Activated T-helper 1 cell treated with anti-CD3 and anti-CD28 coated beads, Interleukin-12 subunit alpha, Interleukin-12 subunit beta, Interleukin-2, Interleukin-4 antibody, amounts not matched to agents 30 ng/mL and 10 ng/mL and 1 ng/mL, durations not matched to agents 14 hours and 24 hours and 36 hours (primary cell): ENCODE measurements around the gene TBC1D3C. TPM values are rescaled to one million over a fixed set of nuclear protein-coding genes. Genes with fewer than 3 reads are reported as not detected.
"Not testable (repeated sequence)": the region's sequence is repeated elsewhere in the genome, so short reads cannot be mapped to it uniquely, and the experiment has no call there.

Experiments
- DNase-seq: peaks from one replicate; pipeline ENCODE4 v3.0.0; 2021; ENCODE audit warnings: low spot score
- H3K27ac Mint-ChIP-seq: one replicate; pipeline ENCODE4 v1.8.0; 2021; ENCODE audit warnings: mild to moderate bottlenecking, mixed read lengths
- H3K27me3 Mint-ChIP-seq: one replicate; pipeline ENCODE4 v1.8.0; 2022; ENCODE audit warnings: mild to moderate bottlenecking, moderate library complexity, mixed read lengths; ENCODE audit not compliant: insufficient read depth
- H3K36me3 Mint-ChIP-seq: one replicate; pipeline ENCODE4 v1.8.0; 2021; ENCODE audit warnings: low read depth, mixed read lengths
- H3K4me1 Mint-ChIP-seq: one replicate; pipeline ENCODE4 v1.8.0; 2021; ENCODE audit warnings: low read depth, mixed read lengths
- H3K4me3 Mint-ChIP-seq: one replicate; pipeline ENCODE4 v1.8.0; 2021; ENCODE audit warnings: mild to moderate bottlenecking, moderate library complexity, mixed read lengths
- H3K9me3 Mint-ChIP-seq: one replicate; pipeline ENCODE4 v1.8.0; 2021; ENCODE audit warnings: mixed read lengths
- intact Hi-C: fragments of 100-400 bp; cut with micrococcal nuclease; formaldehyde crosslinking; loops from one replicate; pipeline ENCODE4 v1.15.1; 2024
- total RNA-seq: library from RNA; stranded (reverse); gene quantifications from 2 replicates; pipeline ENCODE4 v1.2.3, GENCODE V29; 2022

TBC1D3C gene
- total RNA-seq, result 0.20 TPM in 1 of 2 replicates, not detected in the other

DNA sequence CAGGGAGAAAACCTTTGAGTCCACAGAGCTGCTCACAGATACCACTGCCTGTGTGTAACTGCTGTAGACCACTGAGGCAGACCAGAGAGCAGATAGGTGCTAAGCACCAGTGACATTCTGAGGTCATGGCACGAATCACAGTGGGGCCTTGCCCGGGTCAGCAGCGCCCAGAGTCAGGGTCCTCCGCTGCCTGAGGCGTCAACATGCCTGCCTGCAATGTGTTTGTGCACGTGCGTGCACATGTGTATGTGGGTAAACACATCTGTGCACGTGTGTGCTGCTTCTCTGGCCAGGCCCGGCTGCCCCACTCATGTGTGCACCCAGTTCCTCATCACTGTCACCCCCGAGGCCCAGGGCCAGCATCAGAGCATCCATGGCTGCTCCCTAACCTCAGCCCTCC is at the start of gene TBC1D3C:
Gene TBC1D3C (minus strand): TSS at position 101 of the 400 bp plus-strand sequence. CDS start 1,568 bp downstream, outside the sequence.
- H3K27ac Mint-ChIP-seq, H3K9me3 Mint-ChIP-seq, intact Hi-C loops, H3K36me3 Mint-ChIP-seq, H3K4me1 Mint-ChIP-seq, H3K27me3 Mint-ChIP-seq, H3K4me3 Mint-ChIP-seq, DNase-seq: not testable (repeated sequence)

DNA sequence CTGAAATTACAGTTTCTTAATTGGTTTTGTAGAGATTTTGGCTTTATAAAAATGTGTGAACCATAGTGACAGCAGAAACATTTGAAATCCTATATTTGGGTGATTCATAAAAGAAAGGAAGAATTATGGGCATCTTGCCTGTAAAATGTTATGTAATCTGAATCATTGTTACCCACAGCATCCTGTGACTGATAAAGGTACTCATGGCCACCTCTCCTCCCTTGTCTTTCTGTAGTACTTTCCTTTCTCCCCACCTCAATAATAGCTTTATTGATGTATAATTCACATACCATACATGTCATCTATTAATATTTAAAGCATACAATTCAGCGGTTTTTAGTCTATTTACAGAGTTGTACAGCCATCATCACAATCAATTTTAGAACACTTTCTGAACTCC is 30.8 kb upstream of the TBC1D3C start:
- H3K4me3 Mint-ChIP-seq, H3K9me3 Mint-ChIP-seq, H3K4me1 Mint-ChIP-seq, H3K36me3 Mint-ChIP-seq, DNase-seq, H3K27ac Mint-ChIP-seq, H3K27me3 Mint-ChIP-seq, intact Hi-C loops: not testable (repeated sequence)

DNA sequence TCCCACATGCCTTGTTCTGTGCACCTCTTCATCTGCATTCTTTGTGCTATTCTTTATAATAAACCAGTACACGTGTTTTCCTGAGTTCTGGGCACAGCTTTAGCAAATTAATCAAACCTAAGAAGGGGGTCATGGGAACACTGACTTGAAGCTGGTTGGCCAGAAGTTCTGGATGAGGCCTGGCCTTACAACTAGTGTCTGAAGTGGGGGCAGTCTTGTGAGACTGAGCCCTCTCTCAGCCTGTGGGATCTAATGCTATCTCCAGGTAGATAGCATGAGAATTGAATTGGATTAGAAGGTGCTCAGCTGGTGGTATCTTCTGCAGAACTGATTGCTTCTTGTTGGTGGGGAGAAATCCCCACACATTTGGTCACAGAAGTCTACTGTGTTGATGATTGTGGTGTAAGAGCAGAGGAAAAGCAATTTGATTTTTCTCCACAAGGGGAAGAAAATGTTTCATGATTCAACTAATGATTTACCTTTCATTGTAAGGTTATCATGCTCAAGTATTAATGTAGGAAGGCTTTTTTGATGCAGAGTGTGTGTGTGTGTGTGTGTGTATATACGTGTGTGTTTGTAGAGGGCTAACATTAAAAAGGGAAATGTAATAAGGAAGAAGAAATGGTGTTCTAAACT is 25.7 kb upstream of the TBC1D3C start:
- H3K36me3 Mint-ChIP-seq, intact Hi-C loops, H3K4me3 Mint-ChIP-seq, H3K9me3 Mint-ChIP-seq, H3K4me1 Mint-ChIP-seq, H3K27me3 Mint-ChIP-seq, H3K27ac Mint-ChIP-seq, DNase-seq: not testable (repeated sequence)

DNA sequence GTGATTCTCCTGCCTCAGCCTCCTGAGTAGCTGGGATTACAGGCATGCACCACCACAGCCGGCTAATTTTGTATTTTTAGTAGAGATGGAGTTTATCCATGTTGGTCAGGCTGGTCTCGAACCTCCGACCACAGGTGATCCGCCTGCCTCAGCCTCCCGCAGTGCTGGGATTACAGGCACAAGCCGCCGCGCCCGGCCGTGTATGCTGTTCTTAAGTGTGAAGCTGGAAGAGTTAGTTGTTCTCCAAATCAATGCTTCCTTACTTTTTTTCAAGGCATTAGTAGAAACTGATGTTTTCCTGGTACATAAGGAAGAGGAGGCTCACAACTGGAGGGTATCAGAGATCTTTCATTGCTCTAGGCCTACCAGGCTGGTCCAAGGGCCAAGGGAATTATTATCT is 19.7 kb upstream of the TBC1D3C start:
- H3K36me3 Mint-ChIP-seq, H3K27ac Mint-ChIP-seq, H3K4me1 Mint-ChIP-seq, H3K27me3 Mint-ChIP-seq, H3K9me3 Mint-ChIP-seq, DNase-seq, H3K4me3 Mint-ChIP-seq, intact Hi-C loops: not testable (repeated sequence)

DNA sequence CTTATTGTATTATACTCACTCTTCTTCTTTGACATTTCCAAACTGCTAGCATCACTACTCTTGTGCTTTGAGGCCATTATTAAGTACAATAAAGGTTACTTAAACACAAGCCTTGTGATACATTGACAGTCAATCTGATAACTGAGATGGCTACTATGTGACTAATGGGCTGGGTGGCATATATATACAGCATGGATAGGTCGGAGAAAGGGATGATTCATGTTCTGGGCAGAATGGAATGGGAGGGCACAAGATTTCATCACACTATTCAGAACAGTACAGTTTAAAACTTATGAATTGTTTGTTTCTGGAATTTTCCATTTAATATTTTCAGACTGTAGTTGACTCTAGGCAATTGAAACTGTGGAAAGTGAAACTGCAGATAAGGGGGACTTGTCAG is 18.9 kb upstream of the TBC1D3C start:
- H3K27ac Mint-ChIP-seq, H3K4me3 Mint-ChIP-seq, intact Hi-C loops: not testable (repeated sequence)

More for the DNA sequence above, 18.9 kb upstream of the TBC1D3C start:
- not testable (repeated sequence) for H3K9me3 Mint-ChIP-seq, DNase-seq, H3K4me1 Mint-ChIP-seq, H3K27me3 Mint-ChIP-seq, H3K36me3 Mint-ChIP-seq

Other genes with a start within 250 kb of the TBC1D3C start
- not detected in 2 replicates for gene TBC1D3K, start 144.2 kb downstream of the TBC1D3C start, total RNA-seq
- gene TBC1D3L, start 79.6 kb downstream of the TBC1D3C start, total RNA-seq, result 17.9 and 19.8 TPM in 2 replicates
- 0.23 and 0.69 TPM in 2 replicates for gene TBC1D3D, start 64.7 kb downstream of the TBC1D3C start, total RNA-seq
- not detected in 2 replicates for gene TBC1D3E, start 59.3 kb upstream of the TBC1D3C start, total RNA-seq
- not detected in 2 replicates for gene TBC1D3, start 123.9 kb upstream of the TBC1D3C start, total RNA-seq
- gene MRPL45, start 228.5 kb upstream of the TBC1D3C start, total RNA-seq, result 41.8 and 43.1 TPM in 2 replicates